Right kidney (tissue), 1 donor: ENCODE measurements around the gene MCF2L2.

Experiments used
- DNase-seq: peaks from one replicate; pipeline ENCODE4 v3.0.0-alpha.2; 2016

MCF2L2 gene

GRCh38 chr3:183291497-183292031, 136.9 kb downstream of the MCF2L2 start:
- DNase-seq: no peak

- DNase-seq: no peak
Observed at GRCh38 chr3:183290216-183290615, 138.2 kb downstream of the MCF2L2 start.

- DNase-seq: no peak
Observed at GRCh38 chr3:183288117-183288516, 140.3 kb downstream of the MCF2L2 start.

- no peak for DNase-seq
Observed at GRCh38 chr3:183287301-183287971, 141.0 kb downstream of the MCF2L2 start.

- no peak for DNase-seq
Observed at GRCh38 chr3:183285828-183286457, 142.5 kb downstream of the MCF2L2 start.

- DNase-seq: no peak
Observed at GRCh38 chr3:183285318-183285717, 143.1 kb downstream of the MCF2L2 start.

GRCh38 chr3:183284570-183284969, 143.8 kb downstream of the MCF2L2 start:
- DNase-seq: no peak

- no peak for DNase-seq
Observed at GRCh38 chr3:183283886-183284285, 144.5 kb downstream of the MCF2L2 start.

- DNase-seq: no peak
Observed at GRCh38 chr3:183281126-183281797, 147.2 kb downstream of the MCF2L2 start.

- DNase-seq: no peak
Observed at GRCh38 chr3:183279371-183279770, 149.0 kb downstream of the MCF2L2 start.

- DNase-seq: no peak
Observed at GRCh38 chr3:183278479-183279088, 149.8 kb downstream of the MCF2L2 start.

- DNase-seq: no peak
Observed at GRCh38 chr3:183277260-183277659, 151.2 kb downstream of the MCF2L2 start.

- no peak for DNase-seq
Observed at GRCh38 chr3:183275937-183276336, 152.5 kb downstream of the MCF2L2 start.

GRCh38 chr3:183275418-183275817, 153.0 kb downstream of the MCF2L2 start:
- no peak for DNase-seq

- DNase-seq: no peak
Observed at GRCh38 chr3:183274609-183275008, 153.8 kb downstream of the MCF2L2 start.

- DNase-seq: no peak
Observed at GRCh38 chr3:183272791-183273190, 155.6 kb downstream of the MCF2L2 start.

GRCh38 chr3:183272142-183272541, 156.3 kb downstream of the MCF2L2 start:
- no peak for DNase-seq

GRCh38 chr3:183270344-183270743, 158.1 kb downstream of the MCF2L2 start:
- DNase-seq: no peak

- DNase-seq: no peak
Observed at GRCh38 chr3:183269345-183269744, 159.1 kb downstream of the MCF2L2 start.

- DNase-seq: no peak
Observed at GRCh38 chr3:183268366-183268765, 160.1 kb downstream of the MCF2L2 start.

- DNase-seq: no peak
Observed at GRCh38 chr3:183267140-183267539, 161.3 kb downstream of the MCF2L2 start.

- DNase-seq: no peak
Observed at GRCh38 chr3:183266454-183266853, 162.0 kb downstream of the MCF2L2 start.

GRCh38 chr3:183265834-183266417, 162.5 kb downstream of the MCF2L2 start:
- peak; percentile 38 for DNase-seq
